Activated T-cell treated with anti-CD3 and anti-CD28 coated beads, Interleukin-2, amount 50 U/mL, for 4 hours (primary cell): Measurements from ENCODE around the gene NUDT11. TPM values are rescaled to one million over a fixed set of nuclear protein-coding genes. Genes with fewer than 3 reads are reported as not detected.

Experiments
- ATAC-seq, 2 donors: fragments of 200-7000 bp; cut with Tn5 transposase; one replicate each; pipeline ENCODE4 v1.10.0; 2021
- DNase-seq: peaks from one replicate; pipeline ENCODE4 v3.0.0-alpha.2; 2020
- H3K27me3 Mint-ChIP-seq: one replicate; pipeline ENCODE4 v1.8.0; 2021; ENCODE audit warnings: low read depth, mixed read lengths
- H3K36me3 Mint-ChIP-seq: one replicate; pipeline ENCODE4 v1.8.0; 2022; ENCODE audit warnings: mixed read lengths; ENCODE audit not compliant: insufficient read depth
- H3K4me1 Mint-ChIP-seq: one replicate; pipeline ENCODE4 v1.8.0; 2021; ENCODE audit warnings: low read depth, mixed read lengths
- H3K4me3 Mint-ChIP-seq: one replicate; pipeline ENCODE4 v1.8.0; 2021; ENCODE audit warnings: mild to moderate bottlenecking, moderate library complexity, mixed read lengths
- H3K9me3 Mint-ChIP-seq: one replicate; pipeline ENCODE4 v1.8.0; 2021; ENCODE audit warnings: mixed read lengths
- total RNA-seq, 3 donors: library from RNA; stranded (reverse); gene quantifications; one replicate each; pipeline ENCODE4 v1.2.1, GENCODE V29; 2021

Gene NUDT11
- total RNA-seq, 3 donors from 2014 or later, result 2.8 to 3.9 (median 2.9) TPM

DNA sequence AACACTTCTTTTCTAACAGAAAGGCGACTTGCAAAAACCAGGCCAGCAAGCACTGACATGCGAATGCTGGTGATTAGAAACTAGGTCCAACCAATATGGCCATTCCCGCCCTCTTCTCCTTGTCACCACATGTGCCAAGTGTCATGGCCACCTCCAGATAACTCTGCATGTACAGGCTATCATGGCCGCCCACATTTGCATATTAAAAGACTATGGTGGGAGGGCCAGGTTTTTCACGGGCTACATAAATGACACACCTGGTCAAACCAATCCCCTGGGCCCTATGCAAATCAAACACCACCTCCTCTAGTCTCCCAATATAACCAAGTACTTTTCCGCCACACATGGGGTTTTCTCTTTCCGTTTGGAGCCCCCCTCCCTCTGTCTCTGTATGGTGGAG lies 40.1 kb downstream of the NUDT11 start:
- H3K27me3 Mint-ChIP-seq, result no peaks in the 10 kb centered on the region

DNA sequence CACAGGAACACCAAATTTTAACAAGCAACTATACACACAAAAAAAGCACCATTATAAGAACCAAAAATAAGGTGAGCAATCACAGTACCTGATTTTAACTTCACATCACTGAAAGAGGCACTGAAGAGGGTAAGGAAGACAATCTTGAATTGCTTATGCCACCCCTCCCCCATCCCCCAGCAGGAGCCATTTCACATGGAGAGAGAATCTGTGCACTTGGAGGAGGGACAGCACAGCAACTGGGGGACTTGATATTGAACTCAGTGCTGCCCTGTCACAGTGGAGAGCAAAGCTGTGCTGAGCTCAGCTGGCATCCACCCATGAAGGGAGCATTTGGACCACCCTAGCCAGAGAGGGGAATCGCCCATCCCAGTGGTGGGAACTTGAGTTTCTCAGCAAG lies 56.0 kb downstream of the NUDT11 start:
- H3K36me3 Mint-ChIP-seq, result no peaks in the 10 kb centered on the region
- H3K4me3 Mint-ChIP-seq, result no peak overlapping the region
- H3K4me1 Mint-ChIP-seq, result no peaks in the 10 kb centered on the region
- no peaks in the 10 kb centered on the region for H3K9me3 Mint-ChIP-seq
- DNase-seq, result no peak
- H3K27me3 Mint-ChIP-seq, result no peaks in the 10 kb centered on the region
- no peak for ATAC-seq

More for the DNA sequence above, 40.1 kb downstream of the NUDT11 start:
- no peak overlapping the region for H3K4me3 Mint-ChIP-seq
- H3K4me1 Mint-ChIP-seq, result no peaks in the 10 kb centered on the region
- DNase-seq (no peak), ATAC-seq (no peak)
- no peaks in the 10 kb centered on the region for H3K9me3 Mint-ChIP-seq
- H3K36me3 Mint-ChIP-seq, result no peaks in the 10 kb centered on the region

Other genes with a start within 250 kb of the NUDT11 start
- 1 to 10 TPM in 2 of 3 donors, under 1 TPM in 1; 0.92 to 1.2 (median 1.1) TPM for gene NUDT10, start 163.8 kb downstream of the NUDT11 start, total RNA-seq
- under 1 TPM in 2 of 3 donors, not detected in 1; 0.47 to 0.56 TPM for gene CENPVL3, start 122.3 kb upstream of the NUDT11 start, total RNA-seq
- not detected for gene CENPVL2, start 186.2 kb upstream of the NUDT11 start, total RNA-seq
- not detected for gene CENPVL1, start 213.9 kb upstream of the NUDT11 start, total RNA-seq
- 1 to 10 TPM; 7.8 to 8.2 (median 8.2) TPM for gene GSPT2, start 246.8 kb upstream of the NUDT11 start, total RNA-seq